GM18517 (cell line): Measurements from ENCODE around the gene EFCAB8.
"Not testable (repeated sequence)": the region's sequence is repeated elsewhere in the genome, so short reads cannot be mapped to it uniquely, and the experiment has no call there.

ENCODE experiments used
- ATAC-seq: cut with Tn5 transposase; IDR thresholded peaks from one replicate; pipeline ENCODE4 v1.9.1; 2021; ENCODE audit warnings: mild to moderate bottlenecking, moderate library complexity; ENCODE audit not compliant: unreplicated experiment

Gene EFCAB8

DNA sequence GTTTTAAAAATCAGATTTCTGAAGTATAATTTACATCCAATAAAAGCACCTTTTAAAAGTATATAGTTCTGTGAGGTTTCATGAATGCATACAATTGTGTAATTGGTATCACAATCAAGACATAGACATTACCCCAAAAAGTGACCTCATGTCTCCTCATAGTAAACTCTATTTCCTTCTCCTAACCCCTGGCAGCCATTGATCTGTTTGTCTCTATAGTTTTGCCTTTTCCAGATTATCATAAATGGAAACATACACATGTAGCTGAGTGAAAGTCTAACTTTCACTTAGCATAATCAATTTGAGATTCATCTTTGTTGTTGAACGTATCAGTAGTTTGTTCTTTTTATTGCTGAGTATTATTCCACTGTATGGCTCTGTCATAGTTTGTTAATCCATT, 87.9 kb downstream of the EFCAB8 start:
- no peak for ATAC-seq

DNA sequence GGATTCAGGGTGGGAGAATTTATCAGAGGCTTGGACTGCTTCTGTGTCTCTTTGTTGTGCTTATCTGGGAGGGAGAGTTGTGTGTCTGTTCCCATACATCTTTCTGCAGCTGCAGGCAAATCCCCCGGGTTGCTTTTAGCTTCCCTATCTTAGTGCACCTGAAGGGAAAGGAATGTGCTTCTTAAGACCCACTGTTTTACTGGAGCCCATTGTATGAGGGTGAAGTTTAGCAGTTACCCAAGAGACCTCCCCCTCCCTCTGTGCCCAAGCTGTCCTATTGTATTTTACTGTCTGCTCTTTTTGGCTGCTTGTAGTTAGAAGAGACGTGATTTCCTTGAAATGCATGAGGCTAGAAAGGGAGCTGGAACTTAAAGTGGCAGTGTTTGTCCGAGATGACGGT, 91.8 kb downstream of the EFCAB8 start:
- not testable (repeated sequence) for ATAC-seq

DNA sequence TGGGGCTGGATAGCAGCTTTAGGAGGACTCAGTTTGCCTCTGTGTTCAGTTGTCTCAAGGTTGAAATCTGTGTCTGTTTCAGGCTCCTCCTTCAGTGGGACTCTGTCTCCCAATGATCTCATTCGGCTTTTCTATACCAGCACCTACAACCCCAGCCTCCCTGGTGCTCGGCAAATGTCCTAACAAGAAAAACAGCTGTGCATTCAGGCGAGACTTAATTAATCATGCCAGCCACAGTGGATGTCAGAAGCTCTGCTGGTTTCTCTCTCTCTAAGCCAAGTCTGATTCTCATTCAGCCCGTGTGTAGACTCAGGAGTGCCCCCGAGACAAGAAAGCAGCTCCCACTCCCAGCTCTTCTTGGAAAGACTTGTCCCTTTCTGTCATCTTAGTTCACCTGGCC, 98.7 kb downstream of the EFCAB8 start:
- ATAC-seq = no peak

DNA sequence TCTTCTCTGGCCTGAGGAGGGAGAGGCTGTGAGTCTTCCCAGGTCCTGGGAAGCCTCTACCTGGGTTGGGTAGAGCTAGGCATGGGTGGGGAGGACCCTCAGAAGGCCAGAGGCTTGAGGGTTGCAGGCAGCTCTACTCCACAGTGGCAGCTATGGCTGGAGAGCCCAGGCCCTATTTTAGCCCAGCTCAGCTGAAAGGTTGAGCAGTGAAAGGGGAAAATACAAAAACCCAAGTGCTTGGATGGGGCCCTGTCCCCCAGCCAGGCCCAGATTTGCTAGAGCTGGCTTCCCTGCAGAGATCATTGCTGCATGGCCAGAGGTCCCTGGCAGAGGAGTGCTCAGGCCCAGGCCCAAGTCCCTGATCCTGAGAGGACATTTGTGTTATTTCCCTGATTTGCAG, 99.9 kb downstream of the EFCAB8 start:
- ATAC-seq = no peak

DNA sequence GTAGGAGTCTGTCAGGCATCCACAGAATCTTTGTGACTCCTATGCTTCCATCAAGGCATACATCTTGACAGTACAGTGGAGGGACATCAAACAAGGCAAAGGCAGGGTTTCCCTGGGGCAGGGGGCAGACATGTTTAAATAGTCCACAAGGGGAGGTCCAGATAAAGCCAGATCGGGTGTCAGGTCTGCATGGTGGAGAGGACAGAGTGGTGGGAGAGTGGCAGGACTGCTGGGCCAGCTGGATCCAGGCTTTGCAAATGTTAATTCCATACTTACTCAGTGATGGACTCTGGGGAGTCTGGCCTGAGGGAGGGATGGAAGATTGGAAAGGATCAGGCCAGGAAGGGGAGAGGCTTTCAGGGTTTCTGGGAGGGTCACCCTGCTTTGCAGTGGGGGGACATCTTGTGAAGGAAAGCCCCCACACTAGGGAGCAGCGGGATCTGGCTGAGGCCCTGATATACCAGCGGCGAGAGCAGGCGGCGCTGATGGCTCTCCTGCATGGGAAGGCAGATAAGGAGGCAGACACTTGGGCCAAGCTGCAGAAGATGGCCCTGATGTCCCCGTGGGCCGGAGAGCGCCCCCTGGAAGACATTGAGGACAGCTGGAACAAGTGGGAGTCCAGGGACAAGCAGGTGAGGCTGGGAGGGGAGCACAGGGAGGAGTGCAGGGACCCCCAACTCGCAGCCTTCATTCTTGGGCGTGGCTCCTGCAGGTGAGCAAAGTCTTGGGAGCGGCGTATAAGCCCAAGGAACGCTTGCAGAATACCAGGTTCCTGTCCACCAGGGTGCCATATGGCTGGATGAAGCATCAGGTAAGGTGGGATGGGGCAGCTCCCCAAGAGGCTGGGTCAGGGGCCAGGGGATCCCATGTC, 100.9 kb downstream of the EFCAB8 start:
- no peak for ATAC-seq

DNA sequence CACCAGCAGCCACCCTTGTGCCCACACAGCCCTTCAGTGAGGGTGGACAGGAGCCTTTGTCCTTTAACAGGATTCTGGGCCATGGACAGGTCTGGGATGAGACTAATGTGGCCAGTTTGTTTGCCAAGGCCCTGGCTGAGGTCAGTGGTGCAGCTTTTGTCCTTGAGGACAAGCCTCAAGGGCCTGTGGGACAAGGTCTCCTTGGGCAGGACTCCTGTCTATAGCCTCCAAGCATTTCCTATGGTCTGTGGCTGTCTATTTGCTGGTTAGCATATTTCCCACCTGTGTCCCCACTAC, 101.4 kb downstream of the EFCAB8 start:
- ATAC-seq = no peak

DNA sequence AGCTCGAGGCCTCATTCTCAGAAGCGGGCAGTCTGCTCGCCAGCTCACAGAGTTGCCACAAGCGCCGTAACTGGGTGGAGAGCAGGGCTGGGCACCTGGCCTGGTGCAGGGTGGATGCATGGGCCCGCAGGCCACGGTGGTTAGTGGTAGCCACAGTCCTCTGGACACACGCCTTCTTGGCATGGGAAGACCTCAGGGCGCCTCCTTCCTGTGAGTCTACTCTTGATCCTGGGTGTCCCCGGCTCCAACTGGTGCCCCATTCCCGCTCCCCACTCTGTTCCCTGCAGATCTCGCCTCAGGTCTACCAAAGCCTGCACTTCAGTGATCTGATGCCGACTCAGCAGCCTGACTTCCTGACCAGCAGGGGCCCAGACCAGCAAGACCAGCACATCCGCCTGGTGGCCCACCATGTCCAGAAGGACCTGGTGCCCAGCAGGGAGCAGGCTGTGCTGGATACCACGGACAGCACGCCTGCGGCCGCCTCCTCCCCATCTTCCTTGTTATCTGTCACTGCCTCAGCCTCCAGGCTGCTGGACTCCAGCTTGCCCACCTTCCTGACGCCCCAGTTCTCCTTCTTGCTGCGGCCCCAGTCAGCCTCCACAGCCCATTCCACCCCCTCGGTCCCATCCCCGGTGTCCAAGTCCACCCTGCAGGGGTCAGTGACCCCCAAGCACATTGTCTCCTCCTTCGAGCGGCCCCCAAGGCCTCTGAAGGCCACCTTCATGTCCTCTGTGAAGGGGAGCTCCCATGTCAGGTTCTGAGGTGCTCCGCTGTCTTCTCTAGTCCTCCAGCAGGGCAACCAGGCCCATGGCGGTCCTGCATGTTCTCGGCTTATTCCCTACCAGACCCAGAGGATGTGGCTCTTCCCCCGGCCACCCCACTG, 102.4 kb downstream of the EFCAB8 start:
- ATAC-seq = no peak

DNA sequence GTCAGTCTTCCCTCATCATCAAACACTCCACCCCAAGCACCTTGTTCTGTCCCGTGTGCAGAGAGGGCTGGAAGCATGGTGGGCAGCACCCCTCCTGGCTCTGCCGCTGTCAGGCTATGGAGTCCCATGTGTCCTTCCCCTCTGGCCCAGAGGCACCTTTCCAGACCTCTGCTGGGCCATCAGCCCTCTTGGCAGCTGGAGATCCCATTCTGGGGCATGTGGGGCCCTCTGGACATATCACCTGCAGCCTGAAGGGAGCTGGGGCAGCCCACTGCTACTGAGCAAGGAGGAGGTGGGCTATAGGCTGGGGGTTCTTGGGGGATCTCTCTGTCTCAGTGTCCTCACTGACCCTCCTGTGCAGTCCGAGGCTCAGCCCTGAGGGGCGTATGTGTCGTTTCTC, 103.3 kb downstream of the EFCAB8 start:
- ATAC-seq = no peak

DNA sequence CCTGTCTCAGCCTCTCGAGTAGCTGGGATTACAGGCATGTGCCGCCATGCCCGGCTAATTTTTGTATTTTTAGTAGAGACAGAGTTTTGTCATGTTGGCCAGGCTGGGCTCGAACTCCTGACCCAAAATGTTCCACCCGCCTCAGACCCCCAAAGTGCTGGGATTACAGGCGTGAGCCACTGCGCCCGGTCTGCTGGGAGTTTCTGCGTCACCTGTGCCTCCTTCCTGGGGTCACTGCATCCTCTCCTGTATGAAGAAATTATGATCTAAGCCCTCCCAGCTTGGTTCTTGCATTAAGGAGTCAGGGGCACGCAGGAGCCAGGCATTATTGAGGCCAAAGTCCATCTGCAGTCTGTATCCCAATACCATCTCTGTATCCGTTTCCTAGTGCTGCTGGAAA, 103.9 kb downstream of the EFCAB8 start:
- not testable (repeated sequence) for ATAC-seq

DNA sequence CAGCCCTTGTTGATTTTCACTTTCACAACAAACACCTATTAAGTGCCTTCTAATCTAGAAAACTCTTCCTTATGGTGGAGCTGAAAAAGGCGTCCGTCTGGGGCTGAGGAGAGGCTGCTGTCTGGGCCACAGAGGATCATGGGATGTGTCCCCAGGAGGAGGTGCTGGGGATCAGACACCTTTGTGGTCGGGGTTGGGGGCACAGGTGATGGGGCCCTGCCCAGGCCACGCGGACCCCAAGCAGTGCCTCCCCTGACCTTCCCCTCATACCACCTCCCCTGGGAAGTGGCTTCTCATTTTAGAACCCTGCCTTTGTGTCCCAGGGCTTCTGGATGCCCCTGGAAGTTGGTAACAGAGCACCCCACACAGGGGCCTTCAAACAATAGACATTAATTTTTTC, 104.5 kb downstream of the EFCAB8 start:
- no peak for ATAC-seq

DNA sequence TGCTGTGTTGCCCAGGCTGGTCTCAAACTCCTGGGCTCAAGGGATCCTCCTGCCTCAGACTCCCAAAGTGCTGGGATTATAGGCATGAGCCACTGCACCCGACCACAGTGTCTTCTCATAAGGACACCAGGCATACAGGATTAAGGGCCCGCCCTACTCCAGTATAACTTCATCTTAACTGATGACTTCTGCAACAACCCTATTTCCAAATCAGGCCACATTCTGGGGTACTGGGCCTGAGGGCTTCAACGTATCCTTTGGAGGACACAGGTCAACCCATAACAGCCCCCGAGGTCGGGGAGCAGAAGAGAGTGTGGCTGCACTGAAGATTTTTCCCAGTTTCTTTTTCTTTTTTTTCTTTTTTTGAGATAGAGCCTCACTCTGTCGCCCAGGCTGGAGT, 105.9 kb downstream of the EFCAB8 start:
- no peak for ATAC-seq

DNA sequence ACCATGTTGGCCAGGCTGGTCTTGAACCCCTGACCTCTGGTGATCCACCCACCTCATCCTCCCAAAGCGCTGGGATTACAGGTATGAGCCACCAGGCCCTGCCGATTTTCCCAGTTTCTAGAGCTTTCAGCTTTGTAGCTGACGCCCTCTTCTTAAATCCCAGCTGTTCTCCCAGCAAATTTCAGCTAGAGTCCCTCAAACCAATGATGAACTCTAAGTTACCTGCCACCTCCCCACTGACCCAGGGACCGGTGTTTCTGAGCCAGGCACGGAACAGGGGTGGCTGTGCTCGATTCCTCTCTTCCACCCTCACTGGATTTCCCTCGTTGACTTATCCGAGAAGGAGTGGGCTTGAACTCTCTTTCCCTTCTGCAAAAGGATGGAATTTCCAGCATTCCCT, 106.4 kb downstream of the EFCAB8 start:
- no peak for ATAC-seq

DNA sequence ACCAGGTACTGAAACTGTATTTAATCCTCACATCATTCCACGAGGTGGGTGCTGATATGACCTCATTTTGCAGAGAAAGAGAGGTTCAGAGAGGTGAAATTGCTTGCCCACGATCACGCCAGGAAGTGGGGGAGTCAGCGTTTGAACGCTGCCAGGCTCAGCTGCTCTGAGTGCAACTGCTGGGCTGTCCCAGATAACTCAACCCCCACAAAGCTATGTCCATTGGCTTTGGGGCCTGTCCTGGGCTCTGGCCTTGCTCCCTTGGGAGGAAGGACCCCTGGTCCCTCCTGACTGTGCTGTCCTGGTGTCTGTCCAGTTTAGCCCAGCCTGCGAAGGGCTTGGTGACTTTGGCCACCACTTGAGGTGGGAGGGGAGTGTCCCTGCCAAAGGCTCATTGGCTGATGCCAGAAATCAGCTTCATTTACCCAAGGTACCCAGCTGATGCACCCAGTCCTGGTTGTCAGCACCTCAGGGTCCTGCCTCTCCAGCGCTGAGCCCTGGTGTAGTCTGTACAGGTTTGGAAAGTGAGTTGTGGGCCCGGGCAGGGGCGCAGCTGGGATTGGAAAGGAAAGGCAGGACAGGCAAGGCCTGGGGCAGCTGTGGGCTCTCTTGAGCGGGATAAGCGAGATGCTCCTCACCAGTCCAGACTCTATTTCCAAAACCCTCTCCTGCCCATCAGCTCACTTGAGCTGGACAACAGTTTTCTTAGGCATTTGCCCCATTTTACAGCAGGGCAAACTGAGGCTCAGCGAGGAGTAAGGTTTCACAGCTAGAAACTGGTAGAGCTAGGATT, 107.1 kb downstream of the EFCAB8 start:
- ATAC-seq = no peak

DNA sequence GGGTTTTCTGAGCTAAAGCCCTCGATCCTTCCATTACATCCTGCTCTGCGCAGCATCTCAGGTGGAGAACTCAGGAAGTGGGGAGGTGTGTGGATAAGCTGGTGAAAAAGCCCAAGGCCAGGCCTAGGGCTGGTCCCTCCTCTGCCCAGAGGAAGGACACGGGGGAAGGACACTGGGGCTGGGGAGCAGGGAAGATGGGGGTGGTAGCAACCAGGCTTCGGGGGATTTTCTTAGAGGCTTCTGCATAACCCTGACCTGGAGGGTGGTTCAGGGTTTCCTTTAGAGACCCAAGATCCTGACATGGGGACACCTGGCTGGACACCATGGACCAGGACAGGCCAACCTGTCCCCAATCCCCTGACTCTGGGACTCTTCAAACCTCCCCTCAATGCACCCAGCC, 107.7 kb downstream of the EFCAB8 start:
- no peak for ATAC-seq

DNA sequence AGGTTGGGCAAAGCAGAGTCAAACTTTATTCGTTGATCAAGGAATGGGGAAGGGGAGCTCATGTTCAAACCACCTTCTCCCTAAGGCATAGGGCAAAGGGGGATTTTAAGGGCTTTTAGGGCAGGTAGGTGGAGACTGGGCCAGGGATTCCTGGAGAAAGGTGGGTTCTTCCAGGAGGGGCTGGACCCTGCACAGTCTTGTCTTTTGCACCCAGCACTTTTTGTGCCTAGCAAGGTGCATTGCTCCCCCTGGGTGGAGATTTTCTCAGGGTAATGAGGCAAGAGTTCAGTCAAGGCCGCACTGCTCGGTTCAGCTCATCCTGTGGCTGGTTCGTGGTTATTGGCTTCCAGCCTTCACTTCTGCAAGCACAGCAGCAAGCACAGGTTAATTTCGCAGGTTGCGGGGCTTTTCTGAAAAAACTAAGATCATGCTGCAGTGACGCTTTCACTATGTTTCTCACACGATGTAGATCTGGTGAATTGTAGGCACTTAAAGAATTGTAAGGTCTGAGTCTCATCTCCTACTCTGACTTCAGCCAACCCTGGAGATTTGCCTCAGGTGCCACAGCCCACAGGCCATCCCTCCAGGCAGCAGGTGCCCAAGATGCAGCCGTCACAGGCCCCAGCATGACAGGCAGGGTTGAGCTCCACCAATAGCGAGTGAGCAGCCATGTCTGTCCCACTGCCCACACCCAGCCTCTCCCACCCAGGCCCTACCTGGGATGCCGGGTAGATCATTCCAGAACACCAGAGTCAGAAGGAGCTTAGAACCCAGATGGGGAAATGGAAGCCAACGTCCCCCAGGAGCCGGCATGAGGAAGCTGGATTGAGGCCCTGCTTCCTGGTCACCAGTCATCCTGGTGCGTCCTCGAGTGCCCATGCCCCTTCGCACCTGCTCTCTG, 108.4 kb downstream of the EFCAB8 start:
- ATAC-seq = no peak

DNA sequence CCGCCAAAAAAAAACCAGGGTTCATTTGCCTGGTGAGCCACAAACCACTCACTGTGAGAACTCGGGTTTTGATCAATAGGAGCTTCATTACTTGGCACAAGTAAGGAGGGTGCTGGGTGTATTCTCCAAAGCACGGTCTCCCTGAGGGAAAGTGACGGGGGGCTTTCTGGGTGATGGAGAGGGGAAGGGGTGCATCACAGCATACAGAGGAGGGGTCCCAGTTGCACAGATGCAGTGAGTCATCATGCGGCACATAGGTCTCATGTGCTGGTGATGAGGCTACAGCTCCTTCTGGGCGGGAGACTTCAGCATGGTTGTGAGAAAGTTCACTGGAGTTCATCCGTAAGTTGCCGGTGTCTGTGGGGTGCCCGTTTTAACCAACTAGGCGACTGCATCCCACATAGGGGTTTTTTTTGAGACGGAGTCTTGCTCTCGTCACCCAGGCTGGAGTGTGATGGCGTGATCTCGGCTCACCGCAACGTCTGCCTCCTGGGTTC, 109.3 kb downstream of the EFCAB8 start:
- no peak for ATAC-seq

DNA sequence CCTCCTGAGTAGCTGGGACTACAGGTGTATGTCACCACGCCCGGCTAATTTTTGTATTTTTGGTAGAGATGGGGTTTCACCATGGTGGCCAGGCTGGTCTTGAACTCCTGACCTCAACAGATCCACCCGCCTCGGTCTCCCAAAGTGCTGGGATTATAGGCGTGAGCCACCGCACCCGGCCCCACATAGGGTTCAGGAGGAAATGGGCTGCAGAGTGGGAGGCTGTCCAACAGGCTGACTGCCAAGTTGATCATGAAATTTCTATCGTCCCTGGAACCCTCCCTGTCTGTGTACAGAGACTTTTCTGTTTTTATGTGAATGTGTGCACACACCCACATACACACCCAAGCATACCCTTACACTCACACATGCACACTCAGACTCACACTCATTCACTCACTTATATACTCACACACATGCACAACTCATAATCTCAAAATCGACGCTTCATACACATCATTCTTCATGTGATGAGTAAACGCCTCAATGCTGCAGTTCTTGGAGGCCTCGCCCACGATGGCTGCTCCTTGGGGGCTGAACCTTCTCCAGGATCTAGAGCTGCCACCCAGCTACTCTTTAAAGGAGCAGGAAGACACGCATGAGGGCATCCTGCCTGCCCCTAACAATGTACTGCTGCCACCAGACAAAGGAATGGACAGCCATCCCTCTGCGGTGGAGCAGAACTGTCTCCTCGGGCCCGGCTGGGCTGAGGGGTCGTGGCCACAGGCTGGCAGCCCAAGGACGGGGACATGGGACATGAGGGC, 109.9 kb downstream of the EFCAB8 start:
- no peak for ATAC-seq

DNA sequence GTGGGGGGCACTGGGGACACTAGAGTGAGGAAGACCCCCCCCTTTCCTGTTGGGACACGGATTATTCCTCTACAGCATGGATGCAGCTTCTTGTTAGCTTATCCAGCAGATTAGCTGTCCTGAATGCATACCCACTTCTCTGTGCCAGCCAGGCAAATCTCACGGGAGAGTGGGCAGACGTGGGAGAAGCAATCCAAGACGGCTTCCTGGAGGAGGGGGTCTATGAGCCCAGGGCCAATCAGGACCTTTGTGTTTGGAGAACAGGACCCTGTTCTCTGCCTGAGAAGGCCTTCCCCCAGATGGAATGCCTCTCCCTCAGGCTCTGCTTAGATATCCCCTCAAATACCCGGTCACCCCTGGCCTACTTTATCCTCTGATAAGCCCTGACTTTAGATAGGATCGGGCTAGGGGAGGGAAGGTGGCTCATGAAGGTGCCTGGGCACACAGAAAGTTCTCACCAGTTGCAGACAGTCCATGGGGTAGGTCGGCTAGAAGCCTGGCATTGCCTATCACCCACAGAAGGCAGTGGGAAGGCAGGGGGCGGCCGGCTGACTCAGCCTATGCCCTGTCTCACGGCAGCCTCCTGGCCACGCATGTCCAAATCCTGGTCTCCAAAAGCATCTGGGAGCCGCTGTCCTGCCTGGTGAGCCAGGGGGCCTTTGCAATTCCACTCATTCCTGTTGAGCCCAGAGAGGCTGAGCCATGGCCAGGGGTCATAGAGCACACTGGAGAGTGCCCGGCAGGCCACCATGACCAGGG, 110.8 kb downstream of the EFCAB8 start:
- ATAC-seq = no peak
